GM12878 (cell line): ENCODE results near the gene IGIP. TPM values are rescaled to one million over a fixed set of nuclear protein-coding genes. Genes with fewer than 3 reads are reported as not detected.

ENCODE experiments used
- ATAC-seq: fragments of 200-7000 bp; cut with Tn5 transposase; 3 replicates; pipeline ENCODE4 v1.9.1; 2020; ENCODE audit warnings: mild to moderate bottlenecking, moderate library complexity
- BruUV-seq: library from RNA; stranded (reverse); fragments of 400-500 nt; replicated peaks from 2 replicates; lab custom pipeline; 2021; lab: Mats Ljungman, UMichigan
- CTCF ChIA-PET: fragments of 300-600 bp; sonication (Branson Sonifier 250); formaldehyde crosslinking; extraction: SDS; loops from one replicate; lab custom pipeline; 2021; ENCODE audit warnings: inconsistent platforms; lab: Yijun Ruan, JAX
- POLR2A ChIA-PET: fragments of 350-600 bp; formaldehyde crosslinking; extraction: SDS; loops from one replicate; lab custom pipeline; 2021; ENCODE audit warnings: inconsistent platforms; lab: Charles Lee
- RAD21 ChIA-PET: fragments of 300-600 bp; sonication (Branson Sonifier 250); formaldehyde crosslinking; loops from one replicate; lab custom pipeline; 2023; ENCODE audit warnings: antibody characterized with exemption; ENCODE audit not compliant: unreplicated experiment; lab: Charles Lee
- SMC1A ChIA-PET: fragments of 300-600 bp; sonication (Branson Sonifier 250); formaldehyde crosslinking; loops from one replicate; lab custom pipeline; 2023; ENCODE audit not compliant: unreplicated experiment, uncharacterized antibody; lab: Charles Lee
- DNase-seq: peaks from one replicate; pipeline ENCODE4 v3.0.0-alpha.2; 2011; ENCODE audit warnings: low read depth, low spot score
- FAIRE-seq: peaks from 3 replicates; lab custom pipeline; 2011; peaks lifted over from hg19 to GRCh38; lab: Jason Lieb, UNC
- H2AFZ ChIP-seq: 2 replicates; pipeline ENCODE4 v1.6.0; 2011; ENCODE audit warnings: low read depth, low read length, control low read depth; ENCODE audit not compliant: control insufficient read depth
- H3K27ac ChIP-seq: 2 replicates; pipeline ENCODE4 v1.5.1; 2011; ENCODE audit warnings: control low read depth; ENCODE audit not compliant: control insufficient read depth, insufficient read depth
- H3K27me3 ChIP-seq, 2 experiments: replicated peaks in 1 of 2; 2 replicates each; pipeline versions ENCODE4 v1.6.0 to v1.6.1; 2011; ENCODE audit warnings: low read length in 1 of 2; ENCODE audit not compliant: control insufficient read depth in 2 of 2, insufficient read depth in 2 of 2
- H3K36me3 ChIP-seq, 2 experiments: 2 replicates each; pipeline ENCODE4 v1.5.1; 2011; ENCODE audit warnings: low read length in 1 of 2; ENCODE audit not compliant: control insufficient read depth in 2 of 2, insufficient read depth in 2 of 2
- H3K4me1 ChIP-seq: 2 replicates; pipeline ENCODE4 v1.6.1; 2011; ENCODE audit warnings: mild to moderate bottlenecking, low read length, moderate library complexity, mixed read lengths; ENCODE audit not compliant: control insufficient read depth, insufficient read depth
- H3K4me2 ChIP-seq: 2 replicates; pipeline ENCODE4 v1.6.0; 2011; ENCODE audit warnings: control low read depth; ENCODE audit not compliant: control insufficient read depth, insufficient read depth
- H3K4me3 ChIP-seq: fragments of 200-600 bp; sonication (generic); 2 replicates; pipeline ENCODE4 v1.5.1; 2016
- H3K79me2 ChIP-seq: 2 replicates; pipeline ENCODE4 v1.6.0; 2011; ENCODE audit warnings: low read length; ENCODE audit not compliant: control insufficient read depth, insufficient read depth
- H3K9ac ChIP-seq: 2 replicates; pipeline ENCODE4 v1.8.0; 2011; ENCODE audit warnings: low read length, control low read depth, mixed read lengths; ENCODE audit not compliant: control insufficient read depth, insufficient read depth
- H3K9me3 ChIP-seq: replicated peaks from 3 replicates; pipeline ENCODE4 v1.5.1; 2011; ENCODE audit warnings: mild to moderate bottlenecking, low read length; ENCODE audit not compliant: control insufficient read depth, insufficient read depth
- H4K20me1 ChIP-seq: 2 replicates; pipeline ENCODE4 v1.6.0; 2011; ENCODE audit not compliant: control insufficient read depth, insufficient read depth
- BMI1 ChIP-seq: fragments of 450-650 bp; IDR thresholded peaks from 2 replicates; pipeline ENCODE4 v1.6.1; 2016; ENCODE audit warnings: mild to moderate bottlenecking, moderate library complexity, borderline replicate concordance
- CEBPB ChIP-seq, 2 experiments: fragments of 150-350 bp in 1 of 2; IDR thresholded peaks; 2 replicates each; pipeline ENCODE4 v1.6.1; 2012 to 2014; ENCODE audit warnings: low read depth in 2 of 2, low read length in 2 of 2, borderline replicate concordance in 1 of 2, inconsistent platforms in 1 of 2
- HDAC6 ChIP-seq: fragments of 200-600 bp; sonication (generic); IDR thresholded peaks from one replicate; pipeline ENCODE4 v1.8.0; 2017; ENCODE audit warnings: antibody characterized with exemption; ENCODE audit not compliant: unreplicated experiment
- NFXL1 ChIP-seq: fragments of 450-650 bp; IDR thresholded peaks from 2 replicates; pipeline ENCODE4 v1.6.1; 2017; ENCODE audit warnings: antibody characterized with exemption, mild to moderate bottlenecking, borderline replicate concordance
- POU2F2 ChIP-seq: IDR thresholded peaks from 3 replicates; pipeline ENCODE4 v1.6.1; 2011; ENCODE audit warnings: low read depth, mild to moderate bottlenecking, low read length, borderline replicate concordance
- RUNX3 ChIP-seq: IDR thresholded peaks from 2 replicates; pipeline ENCODE4 v1.6.1; 2012; ENCODE audit warnings: low read length, inconsistent platforms
- SIN3A ChIP-seq: IDR thresholded peaks from 2 replicates; pipeline ENCODE4 v1.6.1; 2012; ENCODE audit warnings: low read depth, low read length, improper control_type of control experiment
- TCF7 ChIP-seq: IDR thresholded peaks from 2 replicates; pipeline ENCODE4 v1.6.1; 2014; ENCODE audit warnings: antibody characterized with exemption, borderline replicate concordance
- ZNF217 ChIP-seq: fragments of 450-650 bp; IDR thresholded peaks from 2 replicates; pipeline ENCODE4 v1.6.1; 2017; ENCODE audit warnings: antibody characterized with exemption, mild to moderate bottlenecking
- ZSCAN29 ChIP-seq: fragments of 450-650 bp; IDR thresholded peaks from 2 replicates; pipeline ENCODE4 v1.6.1; 2017; ENCODE audit warnings: mild to moderate bottlenecking, moderate library complexity
- WGBS: methylation state at CpG from one replicate; pipeline ENCODE4 v1.1.6; 2016; ENCODE audit warnings: low lambda C conversion rate; ENCODE audit not compliant: insufficient replicate concordance, insufficient coverage; ENCODE audit errors: missing lambda C conversion rate; 5-methylcytosine and 5-hydroxymethylcytosine counted together
- in situ Hi-C: fragments of 300-500 bp; cut with MboI; formaldehyde crosslinking; loops from 9 replicates; pipeline ENCODE4 v1.14.3; 2018; ENCODE audit warnings: mixed read lengths
- intact Hi-C: fragments of 100-400 bp; cut with micrococcal nuclease; formaldehyde crosslinking; loops from one replicate; pipeline ENCODE4 v1.14.2; 2022; ENCODE audit not compliant: unreplicated experiment
- polyA plus RNA-seq, 11 experiments: library from polyadenylated mRNA; depleted of rRNA in 4 of 11; unstranded in 6 of 11; stranded (reverse) in 5 of 11; fragments of >200 nt; fragmentation: Nextera tagmentation in 4 of 11; fragmentation: Illumina TruSeq in 1 of 11; extraction: Ambion mirVana in 4 of 11; extraction: Trizol in 1 of 11; gene quantifications; 1 replicate in 1 of 11; 2 replicates in 10 of 11; pipeline versions ENCODE4 v1.2.1 to v1.2.3, GENCODE V29; 2011 to 2016; ENCODE audit warnings: inconsistent platforms in 2 of 11, missing spikeins in 2 of 11, low read depth in 1 of 11
- total RNA-seq, 4 experiments: library from RNA; depleted of rRNA in 3 of 4; stranded (reverse); fragments of >200 nt in 3 of 4; fragmentation: Illumina TruSeq in 1 of 4; extraction: Trizol in 1 of 4; gene quantifications; 2 replicates each; pipeline versions ENCODE4 v1.2.1 to v1.2.3, GENCODE V29; 2013 to 2021
- TF ChIP-seq, protein P1 (sequence below): fragments of 450-650 bp; IDR thresholded peaks from 2 replicates; pipeline ENCODE4 v1.6.1; 2018; ENCODE audit warnings: borderline replicate concordance, mild to moderate bottlenecking; ENCODE audit not compliant: partially characterized antibody
- TF ChIP-seq, protein P2 (sequence below): fragments of 450-650 bp; IDR thresholded peaks from 2 replicates; pipeline ENCODE4 v1.6.1; 2016; ENCODE audit warnings: mild to moderate bottlenecking
- TF ChIP-seq, protein P3 (sequence below): fragments of 150-350 bp; IDR thresholded peaks from 2 replicates; pipeline ENCODE4 v1.6.1; 2016; ENCODE audit warnings: low read depth, low read length

The IGIP gene
- total and polyA plus RNA-seq, 10 of the 15 experiments (the other 5 are each of a cell fraction or from before 2014, with no cell fraction given), result 0.58 to 3.3 (median 1.9) TPM

DNA sequence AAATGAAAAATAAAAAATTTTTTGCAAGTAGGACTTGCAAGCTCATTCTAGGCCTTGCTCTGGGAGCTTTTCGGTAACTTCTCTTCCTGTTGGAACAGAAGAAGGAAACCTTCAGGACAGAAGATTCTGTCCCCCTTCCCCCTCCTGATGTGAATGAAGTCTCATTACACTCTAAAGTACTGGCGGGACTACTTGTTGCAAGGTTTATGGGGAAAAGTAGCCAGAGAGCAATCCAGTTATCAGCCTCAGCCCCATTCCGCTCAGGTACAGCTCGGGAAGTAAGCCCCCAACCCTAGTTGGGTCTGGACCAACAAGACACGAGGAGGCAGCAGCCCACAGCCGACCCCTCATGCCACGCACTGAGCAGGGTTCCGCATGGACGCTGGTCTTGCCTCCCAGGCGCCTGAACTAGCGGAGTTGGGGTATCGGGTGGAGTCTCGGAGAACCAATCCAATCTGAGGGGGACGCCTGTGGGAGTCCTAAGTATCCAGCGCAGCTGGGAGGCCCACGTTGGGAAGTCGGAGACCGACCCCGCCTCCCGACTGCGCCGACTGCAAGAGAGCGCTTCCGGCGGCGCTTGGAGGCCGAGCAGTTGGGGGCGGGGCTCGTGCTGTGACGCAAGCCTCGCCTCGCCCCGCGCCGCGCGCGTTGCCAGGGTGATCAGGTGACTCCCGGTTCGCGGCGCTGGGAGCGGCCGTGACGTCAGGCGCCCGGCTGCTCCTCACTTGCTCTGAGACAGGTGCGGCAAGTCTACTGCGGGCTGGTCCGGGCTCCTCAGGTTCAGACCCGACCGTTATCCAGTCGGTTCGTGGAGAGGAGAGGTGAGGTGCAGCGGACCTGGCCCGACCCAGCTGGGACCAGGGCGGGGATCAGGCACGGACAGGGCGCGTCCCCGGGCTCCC lies 49.0 kb downstream of the IGIP start, which contains the start of gene CYSTM1 (continued):
- TF ChIP-seq, protein P1, sequence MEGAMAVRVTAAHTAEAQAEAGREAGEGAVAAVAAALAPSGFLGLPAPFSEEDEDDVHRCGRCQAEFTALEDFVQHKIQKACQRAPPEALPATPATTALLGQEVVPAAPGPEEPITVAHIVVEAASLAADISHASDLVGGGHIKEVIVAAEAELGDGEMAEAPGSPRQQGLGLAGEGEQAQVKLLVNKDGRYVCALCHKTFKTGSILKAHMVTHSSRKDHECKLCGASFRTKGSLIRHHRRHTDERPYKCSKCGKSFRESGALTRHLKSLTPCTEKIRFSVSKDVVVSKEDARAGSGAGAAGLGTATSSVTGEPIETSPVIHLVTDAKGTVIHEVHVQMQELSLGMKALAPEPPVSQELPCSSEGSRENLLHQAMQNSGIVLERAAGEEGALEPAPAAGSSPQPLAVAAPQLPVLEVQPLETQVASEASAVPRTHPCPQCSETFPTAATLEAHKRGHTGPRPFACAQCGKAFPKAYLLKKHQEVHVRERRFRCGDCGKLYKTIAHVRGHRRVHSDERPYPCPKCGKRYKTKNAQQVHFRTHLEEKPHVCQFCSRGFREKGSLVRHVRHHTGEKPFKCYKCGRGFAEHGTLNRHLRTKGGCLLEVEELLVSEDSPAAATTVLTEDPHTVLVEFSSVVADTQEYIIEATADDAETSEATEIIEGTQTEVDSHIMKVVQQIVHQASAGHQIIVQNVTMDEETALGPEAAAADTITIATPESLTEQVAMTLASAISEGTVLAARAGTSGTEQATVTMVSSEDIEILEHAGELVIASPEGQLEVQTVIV, result peak; percentile 22
- TF ChIP-seq CEBPB (IDR thresholded peaks at IDR 0.05; ENCODE audit: borderline replicate concordance in 1 of 2, low read depth in 2 of 2, low read length in 2 of 2) (no peak), NFXL1 (no peak), BMI1 (peak; percentile 93)

DNA sequence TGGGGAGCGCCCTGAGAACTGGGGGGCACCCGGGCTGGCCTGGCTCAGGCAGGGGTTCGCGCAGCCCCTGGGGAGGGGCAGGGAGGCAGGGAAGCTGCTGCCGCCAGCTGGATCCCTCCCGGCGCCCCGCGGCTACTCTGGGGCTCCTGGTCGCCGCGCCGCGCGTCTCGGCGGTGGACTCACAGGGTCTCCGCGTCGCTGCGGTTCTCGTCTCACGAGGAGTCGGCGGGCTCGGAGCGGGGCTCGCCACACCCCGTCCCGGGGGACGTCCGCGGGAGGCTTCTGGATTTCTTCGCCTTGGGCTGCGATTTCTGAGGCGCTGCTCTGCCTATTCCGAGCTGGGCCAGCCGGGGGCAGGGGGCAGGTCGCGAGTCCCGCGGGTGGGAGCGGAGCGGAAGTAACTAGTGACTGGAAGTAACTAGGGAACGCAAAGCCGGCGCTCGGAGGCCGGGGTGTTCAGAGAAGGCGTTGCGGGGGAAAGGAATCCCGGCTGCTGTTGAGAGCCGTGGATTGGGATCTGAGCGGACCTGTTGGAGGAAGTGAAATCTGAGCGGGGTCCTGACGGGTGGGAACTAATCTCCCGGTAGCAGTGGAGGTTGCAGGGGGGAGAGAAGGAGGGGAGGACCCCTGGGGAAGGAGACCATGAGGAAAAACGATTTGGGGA lies 49.8 kb downstream of the IGIP start:
- intact Hi-C loops, result loop anchor here (2.0 to 5.0 kb wide), 2 partner anchors 45 to 182 kb away; no protein-coding TSS in a partner anchor
- WGBS, result under 1% methylated on average over 56 of the region's 58 CpGs
- H3K4me3 ChIP-seq, result peak overlapping the region; percentile 79
- ChIA-PET SMC1A (interaction anchor here (1.2 kb wide), 1 partner anchor 130 kb away, joined by 3 read pairs; no protein-coding TSS in a partner anchor), POLR2A (interaction anchor here (0.5 to 1.7 kb wide), 3 partner anchors 11 to 407 kb away, joined by 3 to 6 read pairs (median 5); no protein-coding TSS in a partner anchor), CTCF (interaction anchor here (0.6 to 1.8 kb wide), 3 partner anchors 13 to 466 kb away, joined by 3 to 4 read pairs (median 4); no protein-coding TSS in a partner anchor), RAD21 (no interaction called here)
- FAIRE-seq (no peak), ATAC-seq (peak; percentile 77), DNase-seq (no peak)
- BruUV-seq, result no TSS peak
- in situ Hi-C loops, result no loop called here
- H3K27me3 ChIP-seq, result no peaks in the 10 kb centered on the region
- H2AFZ ChIP-seq, result peak overlapping the region; percentile 83
- peaks cover 6% of the 10 kb centered on the region for H3K79me2 ChIP-seq
- H4K20me1 ChIP-seq, result no peaks in the 10 kb centered on the region
- H3K36me3 ChIP-seq, result no peaks in the 10 kb centered on the region
- H3K4me1 ChIP-seq, result peaks cover 8% of the 10 kb centered on the region; the same call in 1 of the 2 replicates
- peak overlapping the region; percentile 72 for H3K27ac ChIP-seq
- peak overlapping the region; percentile 78 for H3K9ac ChIP-seq
- peak overlapping the region; percentile 85 for H3K4me2 ChIP-seq
- no peaks in the 10 kb centered on the region for H3K9me3 ChIP-seq
- TF ChIP-seq SIN3A, result no peak; the same call in 1 of the 2 replicates
- TF ChIP-seq, protein P2, sequence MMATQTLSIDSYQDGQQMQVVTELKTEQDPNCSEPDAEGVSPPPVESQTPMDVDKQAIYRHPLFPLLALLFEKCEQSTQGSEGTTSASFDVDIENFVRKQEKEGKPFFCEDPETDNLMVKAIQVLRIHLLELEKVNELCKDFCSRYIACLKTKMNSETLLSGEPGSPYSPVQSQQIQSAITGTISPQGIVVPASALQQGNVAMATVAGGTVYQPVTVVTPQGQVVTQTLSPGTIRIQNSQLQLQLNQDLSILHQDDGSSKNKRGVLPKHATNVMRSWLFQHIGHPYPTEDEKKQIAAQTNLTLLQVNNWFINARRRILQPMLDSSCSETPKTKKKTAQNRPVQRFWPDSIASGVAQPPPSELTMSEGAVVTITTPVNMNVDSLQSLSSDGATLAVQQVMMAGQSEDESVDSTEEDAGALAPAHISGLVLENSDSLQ, result no peak
- no peak for TF ChIP-seq HDAC6
- no peak for TF ChIP-seq ZNF217
- TF ChIP-seq POU2F2, result no peak; the same call in 2 of the 3 replicates
- TF ChIP-seq, protein P3, sequence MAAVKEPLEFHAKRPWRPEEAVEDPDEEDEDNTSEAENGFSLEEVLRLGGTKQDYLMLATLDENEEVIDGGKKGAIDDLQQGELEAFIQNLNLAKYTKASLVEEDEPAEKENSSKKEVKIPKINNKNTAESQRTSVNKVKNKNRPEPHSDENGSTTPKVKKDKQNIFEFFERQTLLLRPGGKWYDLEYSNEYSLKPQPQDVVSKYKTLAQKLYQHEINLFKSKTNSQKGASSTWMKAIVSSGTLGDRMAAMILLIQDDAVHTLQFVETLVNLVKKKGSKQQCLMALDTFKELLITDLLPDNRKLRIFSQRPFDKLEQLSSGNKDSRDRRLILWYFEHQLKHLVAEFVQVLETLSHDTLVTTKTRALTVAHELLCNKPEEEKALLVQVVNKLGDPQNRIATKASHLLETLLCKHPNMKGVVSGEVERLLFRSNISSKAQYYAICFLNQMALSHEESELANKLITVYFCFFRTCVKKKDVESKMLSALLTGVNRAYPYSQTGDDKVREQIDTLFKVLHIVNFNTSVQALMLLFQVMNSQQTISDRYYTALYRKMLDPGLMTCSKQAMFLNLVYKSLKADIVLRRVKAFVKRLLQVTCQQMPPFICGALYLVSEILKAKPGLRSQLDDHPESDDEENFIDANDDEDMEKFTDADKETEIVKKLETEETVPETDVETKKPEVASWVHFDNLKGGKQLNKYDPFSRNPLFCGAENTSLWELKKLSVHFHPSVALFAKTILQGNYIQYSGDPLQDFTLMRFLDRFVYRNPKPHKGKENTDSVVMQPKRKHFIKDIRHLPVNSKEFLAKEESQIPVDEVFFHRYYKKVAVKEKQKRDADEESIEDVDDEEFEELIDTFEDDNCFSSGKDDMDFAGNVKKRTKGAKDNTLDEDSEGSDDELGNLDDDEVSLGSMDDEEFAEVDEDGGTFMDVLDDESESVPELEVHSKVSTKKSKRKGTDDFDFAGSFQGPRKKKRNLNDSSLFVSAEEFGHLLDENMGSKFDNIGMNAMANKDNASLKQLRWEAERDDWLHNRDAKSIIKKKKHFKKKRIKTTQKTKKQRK, result no peak
- no peak for TF ChIP-seq TCF7
- TF ChIP-seq RUNX3, result no peak; the same call in 1 of the 2 replicates
- no peak for TF ChIP-seq ZSCAN29
